Right renal cortex interstitium (tissue), 3 donors: ENCODE data around the gene FCRL4. TPM values are rescaled to one million over a fixed set of nuclear protein-coding genes. Genes with fewer than 3 reads are reported as not detected.
A peak's percentile ranks its signal among the peaks of the same experiment; 100 is the strongest.
"Not testable (repeated sequence)": the region's sequence is repeated elsewhere in the genome, so short reads cannot be mapped to it uniquely, and the experiment has no call there.

ENCODE experiments used
- DNase-seq, 3 donors: peaks; one replicate each; pipeline ENCODE4 v3.0.0-alpha.2; 2013; ENCODE audit warnings: low read depth in 3 of 3, low spot score in 2 of 3
- polyA plus RNA-seq, 3 donors: library from polyadenylated mRNA; unstranded; fragments of 120-200 nt; gene quantifications; one replicate each; pipeline ENCODE4 v1.2.1, GENCODE V29; 2013; ENCODE audit not compliant: insufficient read length in 3 of 3

FCRL4 gene
- polyA plus RNA-seq, 3 donors, result not detected

DNA sequence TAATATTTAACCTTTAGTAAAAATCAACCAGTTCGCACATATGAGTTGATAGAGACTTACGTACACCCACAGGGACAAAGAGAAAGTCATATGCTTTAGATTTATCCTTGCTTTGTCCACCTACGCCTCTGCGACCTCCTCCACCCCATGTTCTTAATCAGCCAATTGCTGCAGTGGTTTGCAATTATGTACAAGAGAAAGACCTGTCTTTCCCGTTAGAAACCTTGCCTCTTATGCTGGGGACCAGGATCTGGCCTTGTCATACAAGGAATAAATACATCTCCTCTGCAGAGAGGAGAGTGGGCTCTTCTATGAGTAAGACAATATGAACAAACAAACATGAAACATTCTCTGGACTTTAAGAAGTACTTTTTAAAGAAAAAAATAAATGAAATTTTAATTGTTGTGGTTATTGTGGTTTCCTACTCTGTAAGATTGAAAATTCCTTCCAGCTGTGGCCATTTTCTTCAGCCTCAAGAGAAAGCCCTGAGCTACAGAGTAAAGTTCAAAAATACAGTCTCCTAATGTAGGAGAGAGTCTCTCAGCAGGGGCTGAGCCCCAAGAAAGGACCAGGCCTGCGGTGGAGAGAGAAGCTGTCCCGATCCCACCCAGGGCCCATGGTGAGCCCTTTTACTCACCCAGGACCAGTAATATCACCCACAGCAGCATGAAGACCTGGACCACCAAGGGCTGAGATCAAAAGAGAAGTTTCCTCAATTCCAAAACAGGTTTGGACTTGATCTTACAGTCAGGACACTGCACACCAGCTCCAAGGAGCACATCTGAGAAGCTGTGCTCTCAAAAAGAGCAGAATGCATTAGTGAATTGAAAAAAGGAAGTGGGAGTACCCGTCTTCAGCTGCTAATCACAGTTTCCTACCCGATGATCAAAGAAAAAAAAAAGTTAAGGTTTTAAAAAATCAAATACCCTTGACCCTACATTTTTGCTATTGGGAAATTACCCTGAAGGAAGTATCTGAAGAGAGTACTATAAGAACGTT lies 45.9 kb downstream of the FCRL4 start, which contains the start of gene FCRL5:
Gene FCRL5, minus strand, starts transcription at position 822 of the 1,000 bp plus-strand sequence. Its CDS starts 153 bp downstream, at position 669.
- DNase-seq, result no peak

- not testable (repeated sequence) for DNase-seq
Observed at GRCh38 chr1:157548081-157548480, 49.8 kb downstream of the FCRL4 start.

GRCh38 chr1:157542676-157543075 lies 55.2 kb downstream of the FCRL4 start:
- DNase-seq, result peak in 1 of 3 donors; percentile 3

DNA sequence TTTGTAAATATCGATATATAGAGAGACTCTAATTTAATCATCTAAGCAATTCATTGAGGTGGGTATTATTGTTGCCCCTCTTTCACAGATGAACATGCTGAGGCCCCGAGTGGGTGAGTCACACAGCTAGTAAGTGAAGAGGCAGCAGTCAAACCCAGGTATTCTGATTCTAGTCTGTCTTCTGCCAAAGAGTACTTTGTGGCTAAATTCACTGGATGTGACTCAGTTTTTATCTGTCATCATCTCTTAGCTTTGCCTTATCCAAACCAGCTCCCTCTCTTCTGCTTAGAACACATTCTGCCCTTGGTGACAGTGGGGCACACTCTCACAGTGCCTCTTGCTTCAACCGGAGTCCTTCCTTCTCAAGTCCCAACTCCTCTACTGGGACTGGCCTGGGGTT lies 57.0 kb downstream of the FCRL4 start:
- DNase-seq, result no peak

GRCh38 chr1:157540160-157540748 lies 57.6 kb downstream of the FCRL4 start:
- DNase-seq, result no peak

- DNase-seq, result no peak
Observed at GRCh38 chr1:157539568-157539967, 58.3 kb downstream of the FCRL4 start.

GRCh38 chr1:157532569-157532968 lies 65.3 kb downstream of the FCRL4 start:
- DNase-seq, result no peak

- no peak for DNase-seq
Observed at GRCh38 chr1:157523774-157524493, 74.0 kb downstream of the FCRL4 start.

Other genes starting within 250 kb of the FCRL4 start
- under 1 TPM; 0.04 to 0.10 (median 0.04) TPM for gene FCRL5, start 45.6 kb downstream of the FCRL4 start, polyA plus RNA-seq
- gene FCRL3, start 102.7 kb upstream of the FCRL4 start, polyA plus RNA-seq, result under 1 TPM; 0.06 to 0.19 (median 0.15) TPM
- gene FCRL2, start 179.0 kb upstream of the FCRL4 start, polyA plus RNA-seq, result under 1 TPM in 2 of 3 donors, not detected in 1; 0.11 to 0.17 TPM
- gene FCRL1, start 222.0 kb upstream of the FCRL4 start, polyA plus RNA-seq, result under 1 TPM; 0.06 to 0.11 (median 0.10) TPM
- gene CD5L, start 243.7 kb upstream of the FCRL4 start, polyA plus RNA-seq, result under 1 TPM in 1 of 3 donors, not detected in 2; 0.10 TPM